Adrenal gland (tissue), 12 donors: ENCODE data around the gene RAMP1. TPM values are rescaled to one million over a fixed set of nuclear protein-coding genes. Genes with fewer than 3 reads are reported as not detected.

Experiments used
- DNase-seq, 7 donors: peaks; one replicate each; pipeline ENCODE4 v3.0.0-alpha.2; 2019 to 2020
- H3K27ac ChIP-seq, 5 donors: fragments of 200-600 bp; sonication (generic) in 4 of 5; 1 replicate in 3 of 5; 2 replicates in 2 of 5; pipeline versions ENCODE4 v1.5.1 to v1.8.0; 2016 to 2020; ENCODE audit warnings: mild to moderate bottlenecking in 1 of 5
- H3K27me3 ChIP-seq: fragments of 200-600 bp; 2 replicates; pipeline ENCODE4 v1.8.0; 2021
- H3K36me3 ChIP-seq, 2 donors: fragments of 200-600 bp; replicated peaks in 1 of 2; 1 replicate in 1 of 2; 2 replicates in 1 of 2; pipeline versions ENCODE4 v1.5.1 to v1.8.0; 2018 to 2022
- H3K4me1 ChIP-seq, 2 donors: fragments of 200-600 bp; replicated peaks in 1 of 2; 1 replicate in 1 of 2; 2 replicates in 1 of 2; pipeline versions ENCODE4 v1.5.1 to v1.8.0; 2018 to 2021
- H3K4me3 ChIP-seq, 4 donors: fragments of 200-600 bp; sonication (generic) in 3 of 4; one replicate each; pipeline ENCODE4 v1.5.1; 2016 to 2018
- H3K9me3 ChIP-seq, 3 donors: fragments of 200-600 bp; sonication (generic) in 1 of 3; replicated peaks in 1 of 3; 1 replicate in 2 of 3; 2 replicates in 1 of 3; pipeline versions ENCODE4 v1.5.1 to v1.8.0; 2016 to 2021
- CTCF ChIP-seq, 6 experiments: fragments of 450-650 bp in 4 of 6; fragments of 200-600 bp in 2 of 6; sonication (generic) in 1 of 6; IDR thresholded peaks; 1 replicate in 5 of 6; 2 replicates in 1 of 6; pipeline versions ENCODE4 v1.5.1 to v1.8.0; 2016 to 2021; ENCODE audit warnings: antibody characterized with exemption in 6 of 6, mild to moderate bottlenecking in 2 of 6, moderate library complexity in 1 of 6
- POLR2A ChIP-seq, 2 donors: fragments of 450-650 bp; IDR thresholded peaks; one replicate each; pipeline ENCODE4 v1.6.1; 2017; ENCODE audit warnings: antibody characterized with exemption in 2 of 2, mild to moderate bottlenecking in 2 of 2, moderate library complexity in 1 of 2
- WGBS, 4 donors: extraction: QIAGEN DNeasy Blood & Tissue Kit in 2 of 4; methylation state at CpG; one replicate each; pipeline versions ENCODE4 v1.1.5 to v1.1.7; 2013 to 2017; 5-methylcytosine and 5-hydroxymethylcytosine counted together
- intact Hi-C, 2 donors: fragments of 100-400 bp; cut with DNase I; formaldehyde crosslinking; loops; one replicate each; pipeline versions ENCODE4 v1.14.1 to v1.15.0; 2022 to 2023
- polyA plus RNA-seq, 3 donors: library from polyadenylated mRNA; stranded (reverse); fragments of 200-250 nt in 2 of 3; fragments of 350-450 nt in 1 of 3; fragmentation: Illumina TruSeq in 1 of 3; extraction: RNeasy Lipid Tissue Mini Kit (QIAGEN cat#74804) in 1 of 3; gene quantifications; one replicate each; pipeline ENCODE4 v1.2.3, GENCODE V29; 2013 to 2014
- total RNA-seq, 9 donors: library from RNA; depleted of rRNA in 4 of 9; stranded (reverse); fragments of >200 nt in 4 of 9; fragments of 120-200 nt in 1 of 9; fragmentation: NEBNext Ultra II Directional in 1 of 9; extraction: Animal tissue kit (Norgen Biotek cat#: 25700) in 1 of 9; gene quantifications; one replicate each; pipeline versions ENCODE4 v1.1.0 to v1.2.4, GENCODE V29; 2013 to 2023
- donor health status: healthy with polysubstance abuse.
- donor health status: Bipolar disorder and iron deficiency.
- donor health status: DM: yes; HTN: yes; CAD: no.
- donor health status: DM: no; HTN: no; CAD: no.
- donor health status: DM: no; HTN: no; CAD: no.
- donor health status: DM: yes; HTN: yes; CAD: no.

Gene RAMP1
- total and polyA plus RNA-seq, 12 donors, result 2.4 to 72.6 (median 17.2) TPM

GRCh38 chr2:237894986-237895543 lies 35.6 kb downstream of the RAMP1 start:
- peaks cover 0 to 4% of the 10 kb centered on the region in 2 donors for H3K4me1 ChIP-seq
- H3K4me3 ChIP-seq, result no peak overlapping the region
- H3K27me3 ChIP-seq, result no peaks in the 10 kb centered on the region
- no peak for TF ChIP-seq POLR2A (IDR thresholded peaks at IDR 0.05)
- TF ChIP-seq CTCF (IDR thresholded peaks at IDR 0.05), result no peak
- DNase-seq, result no peak
- H3K36me3 ChIP-seq, result no peaks in the 10 kb centered on the region
- 84 to 89% (median 89%) methylated on average over 7 to 12 of the region's 12 CpGs for WGBS, 4 donors
- H3K27ac ChIP-seq, result peak overlapping the region in 1 of 5 donors; percentile 49
- H3K9me3 ChIP-seq, result no peaks in the 10 kb centered on the region
- intact Hi-C loops, result no loop called here

GRCh38 chr2:237895544-237896506 lies 36.4 kb downstream of the RAMP1 start:
- no peaks in the 10 kb centered on the region for H3K9me3 ChIP-seq
- no peaks in the 10 kb centered on the region for H3K36me3 ChIP-seq
- H3K4me3 ChIP-seq, result no peak overlapping the region
- TF ChIP-seq CTCF (IDR thresholded peaks at IDR 0.05), result no peak
- no peak for TF ChIP-seq POLR2A (IDR thresholded peaks at IDR 0.05)
- H3K4me1 ChIP-seq, result peaks cover 0 to 4% of the 10 kb centered on the region in 2 donors
- peak overlapping the region in 1 of 5 donors; percentile 49 for H3K27ac ChIP-seq
- intact Hi-C loops, result no loop called here
- no peaks in the 10 kb centered on the region for H3K27me3 ChIP-seq
- no peak for DNase-seq
- 80 to 89% (median 85%) methylated on average over 12 to 27 of the region's 27 CpGs for WGBS, 4 donors

- TF ChIP-seq POLR2A (IDR thresholded peaks at IDR 0.05) (no peak), CTCF (IDR thresholded peaks at IDR 0.05) (no peak)
- no peaks in the 10 kb centered on the region for H3K9me3 ChIP-seq
- intact Hi-C loops, result no loop called here
- H3K27ac ChIP-seq, result peak overlapping the region in 1 of 5 donors; percentile 49
- H3K4me1 ChIP-seq, result peaks cover 0 to 4% of the 10 kb centered on the region in 2 donors
- no peaks in the 10 kb centered on the region for H3K27me3 ChIP-seq
- 80 to 89% (median 86%) methylated on average over 6 to 7 of the region's 7 CpGs for WGBS, 4 donors
- DNase-seq, result no peak
- H3K36me3 ChIP-seq, result no peaks in the 10 kb centered on the region
- no peak overlapping the region for H3K4me3 ChIP-seq
These were observed 37.1 kb downstream of the RAMP1 start for GRCh38 chr2:237896507-237896892.

- intact Hi-C loops, result no loop called here
- H3K9me3 ChIP-seq, result no peaks in the 10 kb centered on the region
- no peaks in the 10 kb centered on the region for H3K27me3 ChIP-seq
- no peaks in the 10 kb centered on the region for H3K36me3 ChIP-seq
- TF ChIP-seq CTCF (IDR thresholded peaks at IDR 0.05), result no peak
- TF ChIP-seq POLR2A (IDR thresholded peaks at IDR 0.05), result no peak
- no peak overlapping the region for H3K4me3 ChIP-seq
- peaks cover 0 to 4% of the 10 kb centered on the region in 2 donors for H3K4me1 ChIP-seq
- H3K27ac ChIP-seq, result no peak overlapping the region
- no peak for DNase-seq
- 85 to 95% (median 91%) methylated on average over 9 to 10 of the region's 10 CpGs for WGBS, 4 donors
These were observed 37.5 kb downstream of the RAMP1 start for GRCh38 chr2:237896956-237897355.
